HL-60/S4 (cell line): ENCODE measurements around the gene SGCD.

Source experiments
- in situ Hi-C: fragments of 300-500 bp; cut with MboI; formaldehyde crosslinking; loops from 2 replicates; pipeline ENCODE4 v1.14.3; 2022; ENCODE audit warnings: low sequenced_read_pairs

The SGCD gene

DNA sequence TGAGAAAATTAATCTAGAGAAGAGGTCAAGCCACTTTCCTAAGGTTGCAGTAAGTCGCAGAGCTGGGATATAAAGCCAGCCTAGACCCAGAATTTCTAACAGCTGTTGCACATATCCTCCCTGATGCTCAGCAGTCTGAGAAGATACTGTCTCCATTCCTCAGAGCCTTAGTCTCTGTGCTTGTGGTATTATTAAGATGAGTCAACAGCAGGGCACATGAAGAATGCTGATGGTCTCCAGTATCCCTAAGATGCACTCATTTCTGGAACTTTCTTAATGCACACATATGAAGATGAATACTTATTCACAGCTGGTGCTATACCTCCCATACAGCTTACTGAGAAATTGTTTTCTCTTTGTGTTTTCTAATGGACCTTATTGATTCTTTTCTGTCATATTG, 32.5 kb downstream of the SGCD start:
- in situ Hi-C loops, result no loop called here

DNA sequence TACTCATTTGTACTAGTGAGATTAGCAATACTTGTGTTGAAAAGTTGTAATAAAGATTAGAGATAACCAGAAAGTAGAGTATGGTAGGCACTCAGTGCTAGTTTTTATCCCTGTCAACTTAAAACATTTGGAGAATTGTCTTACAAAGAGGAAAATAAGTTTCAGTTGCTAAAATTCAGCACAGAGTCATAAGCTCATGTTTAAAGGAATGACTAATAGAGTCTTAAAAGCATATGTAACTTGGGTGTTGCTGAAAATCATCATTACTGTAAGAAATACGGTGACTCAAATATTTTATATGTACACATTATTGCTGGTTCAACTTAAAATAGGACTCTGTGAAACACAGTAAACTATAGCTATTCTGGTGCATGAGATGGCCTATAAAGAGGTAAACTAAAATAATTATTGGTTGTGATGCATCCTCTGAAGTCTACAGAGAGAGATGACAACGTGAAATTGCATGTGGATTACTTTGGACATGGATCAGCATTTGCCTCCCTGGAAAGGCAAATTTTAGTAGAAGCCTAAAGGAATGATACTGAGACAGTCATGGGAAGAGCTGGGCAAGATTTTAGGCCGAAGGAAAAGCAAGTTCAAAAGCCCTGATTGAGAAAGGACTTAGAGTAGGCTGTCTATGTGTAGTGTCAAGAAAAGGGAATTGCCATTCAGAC, 34.6 kb downstream of the SGCD start:
- in situ Hi-C loops, result no loop called here

DNA sequence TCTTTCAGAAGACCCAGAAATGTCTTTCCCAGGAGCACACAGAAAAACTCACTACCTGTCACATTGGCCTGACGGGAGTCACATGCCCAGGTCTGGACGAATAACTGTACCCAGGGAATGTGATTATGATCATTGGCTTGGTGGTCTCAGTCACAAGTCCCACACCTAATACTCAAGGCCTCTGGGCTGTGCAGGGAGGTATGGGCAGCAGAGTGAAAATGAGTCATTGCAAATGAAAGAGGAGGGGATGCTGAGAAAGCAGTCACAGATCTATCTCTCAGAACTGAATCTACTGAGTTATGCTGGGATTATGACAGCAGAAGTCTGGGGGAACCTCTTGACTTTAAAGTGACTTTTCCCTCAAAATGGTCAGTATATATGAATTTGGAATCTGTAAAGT, 36.9 kb downstream of the SGCD start:
- in situ Hi-C loops, result no loop called here

DNA sequence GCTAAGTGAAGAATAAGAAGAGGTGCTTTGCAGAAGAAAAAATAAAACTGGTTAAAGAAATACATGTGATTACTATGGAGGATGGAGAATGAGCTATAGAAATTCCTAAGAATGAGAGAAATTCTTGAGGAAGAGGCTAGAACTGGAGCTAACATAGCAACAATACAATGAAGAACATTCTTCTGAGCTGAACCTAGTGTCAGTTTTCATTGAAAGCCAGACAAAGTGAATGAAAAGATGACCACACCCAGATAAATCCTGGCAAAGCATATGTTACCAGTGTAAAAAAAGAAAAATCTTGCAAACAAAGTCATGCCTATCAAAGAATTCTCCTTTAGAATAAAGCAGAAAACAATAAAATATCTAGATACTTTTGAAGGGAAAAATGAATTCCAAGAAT, 39.6 kb downstream of the SGCD start:
- in situ Hi-C loops, result no loop called here

DNA sequence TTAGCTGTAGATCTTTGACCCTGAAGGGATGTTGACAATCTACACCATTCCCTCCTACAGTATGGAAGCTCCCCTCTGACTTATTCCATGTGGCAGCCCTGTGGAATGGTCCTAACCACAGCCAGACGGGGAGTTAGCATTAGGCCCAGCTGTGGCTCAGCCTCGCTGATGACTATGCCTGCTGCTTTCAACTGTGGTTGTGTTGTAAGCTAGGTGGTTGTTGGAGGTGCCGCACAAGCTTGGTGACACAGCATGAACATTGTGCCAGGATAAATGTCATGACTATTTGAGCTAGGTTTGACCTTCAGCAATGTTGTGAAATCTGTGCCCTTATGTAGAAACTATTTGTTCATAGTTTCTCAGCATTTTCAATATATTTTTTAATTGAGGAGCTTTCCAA, 40.6 kb downstream of the SGCD start:
- in situ Hi-C loops, result no loop called here

DNA sequence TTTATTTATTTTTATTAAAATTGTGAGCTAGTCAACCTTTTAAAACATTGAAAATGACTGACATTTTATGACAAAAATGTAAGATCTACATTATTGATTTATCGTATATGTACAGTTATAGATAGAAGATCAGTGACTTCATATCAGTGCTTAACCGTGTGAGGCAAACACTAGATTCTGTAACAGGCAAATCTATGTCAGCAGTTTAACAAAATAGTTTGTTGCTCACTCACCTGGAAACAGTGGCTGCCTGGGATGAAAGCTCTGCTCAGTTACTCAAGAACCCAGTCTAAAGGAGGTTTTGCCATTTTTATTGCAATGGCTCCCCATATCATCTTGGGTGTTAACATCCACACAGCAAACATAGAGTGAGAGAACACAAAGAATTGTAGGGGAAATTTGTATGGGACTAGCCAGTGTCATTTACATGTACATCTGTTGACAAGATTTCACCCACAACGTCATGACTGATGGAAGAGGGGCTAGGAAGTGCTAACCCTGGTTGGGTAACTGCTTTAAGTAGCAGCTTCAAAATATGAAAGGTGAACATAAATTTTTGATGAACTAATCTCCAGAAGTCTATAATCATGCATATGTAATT, 49.0 kb downstream of the SGCD start:
- in situ Hi-C loops, result no loop called here

DNA sequence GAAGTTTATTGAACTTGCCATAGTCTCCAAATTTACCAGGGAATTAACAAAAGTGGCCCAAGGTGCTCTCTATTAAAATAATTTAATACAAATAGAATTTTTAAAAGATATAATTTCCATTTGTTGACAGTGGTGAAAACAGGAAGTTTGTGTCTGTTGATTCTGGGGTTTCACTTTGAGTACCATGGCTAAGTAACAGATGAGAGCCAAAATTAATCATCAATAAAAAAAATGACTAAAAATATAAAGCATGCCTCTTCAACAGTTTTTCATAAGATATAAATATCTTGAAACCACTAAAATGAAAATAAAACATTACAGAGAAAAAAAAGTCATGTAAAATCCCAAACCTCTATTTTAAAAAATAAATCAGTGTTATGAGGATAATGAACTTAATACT, 49.8 kb downstream of the SGCD start:
- in situ Hi-C loops, result no loop called here

DNA sequence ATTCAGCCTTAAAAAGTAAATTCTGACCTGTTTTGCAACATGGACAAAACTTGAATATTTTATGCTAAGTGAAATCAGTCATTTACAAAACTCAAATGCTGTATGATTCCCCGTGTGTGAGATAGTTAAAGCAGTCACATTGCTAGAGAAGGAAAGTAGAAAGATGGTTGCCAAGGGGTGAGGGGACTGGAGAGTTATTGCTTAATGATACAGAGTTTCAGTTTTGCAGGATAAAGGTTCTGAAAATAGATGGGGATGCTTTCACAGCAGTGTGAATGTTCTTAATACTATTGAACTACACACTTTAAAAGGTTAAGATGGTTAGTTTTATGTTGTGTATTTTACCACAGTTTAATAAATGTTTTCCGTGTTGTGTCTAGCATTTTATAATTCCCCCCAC, 51.2 kb downstream of the SGCD start:
- in situ Hi-C loops, result no loop called here

DNA sequence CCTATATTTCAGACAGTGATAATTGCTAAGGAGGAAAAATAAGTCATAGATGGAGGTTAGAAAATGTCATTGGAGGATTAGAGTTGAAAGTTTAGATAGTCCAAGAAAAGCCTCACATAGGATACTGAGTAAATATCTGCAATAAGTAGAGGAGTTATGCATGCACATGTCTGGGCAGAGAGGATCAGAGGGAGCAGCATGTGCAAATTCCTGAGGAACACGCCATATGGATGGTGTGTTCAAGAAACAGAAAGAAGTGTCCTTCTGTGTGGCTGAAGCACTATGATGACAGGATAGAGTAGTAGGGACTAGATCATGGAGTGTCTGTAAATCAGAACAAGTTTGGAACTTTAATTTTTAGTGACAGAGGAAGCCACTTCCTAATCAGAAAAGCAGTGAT, 52.2 kb downstream of the SGCD start:
- in situ Hi-C loops, result no loop called here

DNA sequence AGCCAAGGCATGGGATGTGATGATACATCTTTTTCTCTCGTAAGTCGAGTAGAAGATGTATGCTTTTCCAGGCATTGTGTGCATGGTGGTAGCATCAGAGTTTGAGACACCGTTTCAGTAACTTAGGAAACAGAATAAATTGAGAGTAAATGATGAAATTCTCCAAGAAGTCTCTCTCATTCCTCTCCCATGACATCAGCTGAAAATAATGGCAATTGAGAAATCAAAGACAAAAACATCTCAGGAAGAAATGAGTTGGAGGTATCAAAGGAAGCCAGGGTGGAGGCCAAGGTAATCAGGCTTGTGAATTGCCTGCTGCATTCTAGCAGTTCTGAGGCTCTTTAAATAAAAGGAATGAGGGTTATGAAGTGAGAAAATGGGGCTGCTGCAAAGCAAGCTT, 53.9 kb downstream of the SGCD start:
- in situ Hi-C loops, result no loop called here

DNA sequence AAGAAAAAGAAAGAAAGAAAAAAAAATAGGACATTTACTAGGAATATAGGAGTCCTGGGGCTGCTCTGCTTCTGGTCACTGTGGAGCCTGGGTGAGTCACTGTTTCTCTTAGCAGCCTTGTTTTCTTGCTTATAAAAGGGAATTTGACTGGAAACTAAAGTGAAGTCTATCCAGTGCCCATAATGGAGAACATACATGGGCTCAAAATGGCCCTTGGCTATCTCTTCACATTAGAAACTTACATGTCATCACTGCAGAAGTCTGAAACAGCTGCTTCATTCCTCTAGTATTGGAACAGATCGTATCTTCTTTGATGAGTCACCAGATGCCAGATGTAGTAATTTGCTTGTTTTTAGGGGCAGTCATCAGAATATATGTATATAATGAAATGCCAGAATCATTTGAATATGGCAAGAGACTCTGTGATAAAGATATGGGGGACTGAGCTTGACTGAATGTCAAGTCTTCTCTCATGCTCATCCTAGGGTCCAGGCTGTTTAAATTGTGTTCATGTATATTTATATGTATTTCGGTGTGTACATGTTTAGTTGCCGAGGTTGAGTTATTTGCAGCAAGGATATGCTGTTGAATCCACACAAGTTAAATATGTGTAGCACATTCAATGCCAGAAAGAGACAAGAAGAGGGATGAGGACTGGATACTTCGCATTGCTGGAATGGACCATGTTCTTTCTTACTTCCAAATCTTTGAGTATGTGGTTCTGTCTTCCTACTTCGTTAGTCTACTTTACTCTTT, 56.7 kb downstream of the SGCD start:
- in situ Hi-C loops, result no loop called here

DNA sequence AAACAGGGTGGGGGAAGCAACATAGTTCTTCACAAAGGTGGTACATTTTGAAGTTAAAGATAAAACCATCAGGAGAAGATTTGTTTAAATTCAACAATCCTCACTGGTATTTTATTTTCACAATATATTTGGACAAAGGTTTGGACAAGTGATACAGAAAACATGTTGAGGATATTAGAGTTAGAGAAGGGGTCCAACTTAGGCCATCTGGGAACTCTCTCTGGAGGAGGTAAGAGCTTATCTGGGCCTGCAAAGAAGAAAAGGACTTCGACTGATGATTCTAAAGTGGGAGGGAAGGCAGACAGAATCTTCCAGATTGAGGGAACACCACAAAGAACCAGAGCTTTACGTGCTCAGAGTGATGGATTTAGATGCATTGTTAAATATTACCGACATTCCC, 58.5 kb downstream of the SGCD start:
- in situ Hi-C loops, result no loop called here

DNA sequence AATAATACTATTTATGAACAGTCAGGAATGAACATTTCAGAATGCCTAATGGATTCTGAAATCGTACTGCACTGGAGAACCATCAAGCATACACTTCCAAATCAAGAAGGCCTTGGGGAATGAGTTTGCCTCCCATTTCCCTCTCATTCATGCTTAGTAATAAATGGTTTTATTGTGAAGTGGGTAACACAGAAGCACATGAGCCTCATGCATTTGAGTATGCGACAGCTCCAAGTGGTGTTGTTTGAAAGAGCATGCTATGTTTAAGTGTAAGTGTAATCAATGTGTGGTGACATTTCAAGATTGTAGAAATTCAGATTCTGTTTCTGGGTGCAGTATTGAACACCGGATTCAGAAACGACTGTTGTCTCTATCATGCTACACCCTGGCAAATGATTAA, 60.0 kb downstream of the SGCD start:
- in situ Hi-C loops, result no loop called here

DNA sequence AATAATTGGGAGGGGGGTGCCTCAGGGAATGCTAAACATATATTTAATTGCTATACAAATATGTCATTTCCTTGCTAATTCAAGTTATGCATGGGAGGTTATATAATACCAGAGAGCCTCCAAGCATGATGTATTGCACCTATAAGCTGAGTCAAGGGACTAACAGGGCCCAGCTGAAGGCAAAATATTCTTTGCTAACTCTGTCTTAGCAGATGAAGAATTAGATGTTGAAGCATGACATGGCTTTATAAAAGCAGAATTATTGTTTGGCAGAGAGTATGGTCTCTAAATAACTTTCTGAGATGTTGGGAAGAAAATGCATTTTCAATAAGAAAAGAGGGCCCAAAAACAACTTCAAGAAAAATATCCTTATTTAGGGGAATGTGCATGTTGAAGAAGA, 60.4 kb downstream of the SGCD start:
- in situ Hi-C loops, result no loop called here

DNA sequence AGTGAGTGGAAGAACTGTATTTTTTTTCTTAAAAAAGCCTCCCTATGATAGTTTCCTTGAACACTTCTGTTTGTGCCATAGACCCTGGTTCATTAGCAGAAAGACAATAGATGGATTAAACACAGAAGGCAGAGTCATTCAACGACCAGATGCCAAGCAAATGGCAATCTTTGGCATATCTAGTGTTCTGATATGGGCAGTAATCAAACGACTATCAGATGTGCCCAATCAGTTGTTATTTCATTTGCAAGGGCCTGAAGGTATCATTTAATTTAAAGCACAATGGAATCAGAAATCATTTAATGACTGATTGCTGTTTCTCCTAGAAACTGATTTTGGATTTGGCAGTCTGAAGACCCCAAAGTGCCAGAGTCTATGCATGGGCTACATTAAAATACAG, 61.3 kb downstream of the SGCD start:
- in situ Hi-C loops, result no loop called here

DNA sequence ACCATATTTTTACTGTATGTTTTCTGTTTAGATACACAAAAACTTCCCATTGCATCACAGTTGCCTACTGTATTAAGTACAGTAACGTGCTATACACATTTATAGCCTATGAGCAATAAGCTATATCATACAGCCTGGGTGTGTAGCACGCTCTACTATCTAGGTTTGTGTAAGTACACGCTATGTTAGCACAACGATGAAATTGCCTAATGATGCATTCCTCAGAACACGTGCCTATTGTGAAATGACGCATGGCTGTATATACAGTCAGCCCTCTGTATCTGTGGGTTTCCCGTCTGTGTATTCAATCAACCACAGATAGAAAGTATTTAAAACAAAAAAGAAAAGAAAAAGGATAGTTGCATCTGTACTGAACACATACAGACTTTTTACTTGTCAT, 64.2 kb downstream of the SGCD start:
- in situ Hi-C loops, result no loop called here

DNA sequence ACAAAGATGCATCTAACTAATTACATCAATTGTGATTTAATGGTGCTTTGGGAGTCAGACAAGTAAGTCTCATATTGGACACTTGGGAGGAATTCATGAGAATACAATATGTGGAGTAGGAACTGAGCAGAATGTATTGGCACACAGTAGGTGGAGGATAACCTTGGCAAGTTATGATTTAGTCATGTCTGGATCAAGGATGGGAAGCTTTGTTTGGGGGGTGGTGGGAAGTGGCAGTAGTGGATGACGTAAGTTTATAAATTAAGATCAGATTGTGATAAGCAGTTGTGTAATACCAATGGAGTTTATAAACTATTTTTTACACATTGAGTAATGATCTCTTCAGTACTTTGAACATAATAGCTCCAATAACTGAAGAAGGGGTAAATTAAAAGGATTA, 67.0 kb downstream of the SGCD start:
- in situ Hi-C loops, result no loop called here

DNA sequence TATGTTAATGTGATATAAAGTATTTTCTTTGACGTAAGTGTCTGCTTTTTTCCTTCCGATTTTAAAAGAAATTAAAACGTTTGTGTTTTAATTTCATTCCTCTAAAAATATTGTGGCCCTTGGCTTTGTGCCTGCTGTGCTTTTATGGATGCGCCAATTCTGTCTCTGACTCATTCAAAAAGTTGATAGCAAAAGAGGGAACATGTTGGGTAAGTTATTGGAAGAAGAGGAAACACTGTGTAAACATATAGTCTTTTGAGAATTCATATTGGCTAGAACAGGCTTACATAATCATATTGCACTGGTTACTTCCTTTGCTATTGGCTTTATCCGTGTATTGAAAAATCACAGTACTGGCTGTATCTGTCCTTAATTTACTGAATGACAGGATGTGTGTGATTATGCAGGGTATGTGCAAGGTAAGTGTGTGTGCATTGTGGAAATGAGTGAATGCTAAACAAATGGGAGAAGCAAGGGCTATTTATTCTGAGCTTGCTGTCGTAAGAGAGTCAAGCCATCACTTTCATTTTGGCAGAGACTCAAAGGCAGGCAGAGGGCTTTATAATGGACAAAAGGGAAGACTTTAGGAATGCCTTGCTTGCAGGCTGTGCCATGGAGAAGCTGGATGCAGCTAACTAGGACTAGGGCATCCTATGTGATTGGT, 67.8 kb downstream of the SGCD start:
- in situ Hi-C loops, result no loop called here

DNA sequence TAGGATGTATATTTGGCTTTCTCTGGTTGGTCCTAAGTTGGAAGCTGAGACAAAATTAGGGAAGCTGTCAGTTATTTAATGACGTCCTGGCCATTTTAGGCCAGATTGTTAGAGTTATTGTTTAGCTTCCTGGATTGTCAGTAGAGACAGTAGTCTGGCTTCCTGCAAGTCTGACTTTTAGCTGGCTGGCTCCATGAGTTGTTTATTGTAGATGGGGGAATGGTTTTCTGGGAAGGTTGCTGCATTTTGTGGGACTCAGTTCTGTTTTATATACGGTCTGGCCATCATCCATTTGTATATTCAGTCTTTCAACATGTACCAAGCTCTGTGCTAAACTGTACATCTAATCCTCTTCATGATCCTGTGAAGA, 68.3 kb downstream of the SGCD start:
- in situ Hi-C loops, result no loop called here

DNA sequence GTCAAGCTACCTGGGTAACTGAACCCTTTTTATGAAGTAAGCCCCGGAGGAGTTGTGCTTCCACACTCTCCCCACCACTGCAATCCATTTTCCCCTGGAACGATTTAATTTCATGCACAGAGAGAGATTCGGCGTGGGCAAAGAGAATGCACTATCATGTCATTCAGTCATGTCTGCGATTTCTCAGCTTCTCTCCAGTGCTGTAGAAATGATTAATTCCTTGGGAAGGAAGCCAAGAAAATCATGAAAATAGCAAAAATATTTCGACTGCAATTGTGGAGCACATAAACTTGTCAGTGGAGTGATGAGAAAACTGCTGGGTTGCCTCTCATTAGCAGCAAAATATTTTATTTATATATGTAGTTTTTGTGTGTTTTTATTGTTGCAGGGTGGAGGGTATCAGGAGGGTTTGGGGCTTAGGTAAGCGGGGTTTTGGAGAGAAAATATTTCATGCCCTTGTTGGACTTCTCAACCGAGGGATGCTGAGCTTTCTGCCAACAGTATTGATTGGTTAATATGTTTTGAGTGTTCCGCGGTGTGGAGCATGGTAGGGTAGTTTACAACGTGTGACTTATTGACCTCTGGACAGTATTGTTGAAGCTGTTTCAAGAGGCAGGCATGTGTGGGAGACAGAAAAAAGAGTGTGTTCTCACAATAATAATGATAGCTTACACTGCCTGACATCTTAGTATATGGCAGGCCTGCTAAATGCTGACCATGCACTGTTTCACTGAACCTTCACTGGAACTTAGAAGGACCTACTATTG, 69.3 kb downstream of the SGCD start:
- in situ Hi-C loops, result no loop called here

DNA sequence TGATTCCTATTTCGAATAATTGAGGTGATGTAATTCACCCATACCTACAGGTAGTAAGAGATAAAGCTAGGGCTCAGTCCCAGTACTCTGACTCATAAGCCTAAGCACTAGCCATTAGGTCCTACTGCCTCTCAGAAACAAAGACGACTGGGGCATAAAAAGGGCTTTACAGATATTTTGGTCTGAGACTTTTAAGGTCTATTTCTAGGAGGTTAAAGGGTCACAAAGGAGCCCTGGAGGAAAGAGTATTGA, 69.8 kb downstream of the SGCD start:
- in situ Hi-C loops, result no loop called here

DNA sequence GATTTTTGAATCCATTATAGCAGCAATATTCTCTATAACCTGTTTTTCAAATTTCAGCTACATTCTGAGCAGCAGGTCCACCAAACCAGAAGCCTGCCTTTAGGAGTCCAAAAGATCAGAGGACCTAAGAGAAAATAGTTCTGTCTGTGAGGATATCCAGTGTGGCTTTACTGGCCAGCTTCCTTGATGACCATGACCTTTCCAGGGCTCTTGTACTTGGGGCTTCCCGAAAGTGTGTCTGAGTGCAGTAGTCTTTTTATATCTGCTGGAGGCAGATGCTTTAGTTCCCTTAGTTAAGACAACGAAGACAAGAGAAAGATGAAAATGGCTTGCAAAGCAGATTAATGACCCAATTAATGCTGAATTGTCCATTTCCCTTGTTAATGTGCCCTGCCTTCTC, 72.4 kb downstream of the SGCD start:
- in situ Hi-C loops, result no loop called here
